Measurements from ENCODE around the gene COL25A1. TPM values are rescaled to one million over a fixed set of nuclear protein-coding genes. Genes with fewer than 3 reads are reported as not detected.

The COL25A1 gene
- total RNA-seq, 1 donor = 0.27 TPM

- no peak for TF ChIP-seq CTCF (IDR thresholded peaks at IDR 0.05; ENCODE audit: insufficient read depth, low read length)
- DNase-seq (ENCODE audit: low read depth) = no peak
- no peak overlapping the region for H3K4me3 ChIP-seq (ENCODE audit: low read depth, low read length)
Observed at GRCh38 chr4:108775921-108776320, 526.5 kb downstream of the COL25A1 start.

- no peak for TF ChIP-seq CTCF (IDR thresholded peaks at IDR 0.05; ENCODE audit: insufficient read depth, low read length)
- DNase-seq (ENCODE audit: low read depth) = no peak
- no peak overlapping the region for H3K4me3 ChIP-seq (ENCODE audit: low read depth, low read length)
Observed at GRCh38 chr4:108774809-108775530, 527.5 kb downstream of the COL25A1 start.

- no peak for TF ChIP-seq CTCF (IDR thresholded peaks at IDR 0.05; ENCODE audit: insufficient read depth, low read length)
- DNase-seq (ENCODE audit: low read depth) = no peak
- no peak overlapping the region for H3K4me3 ChIP-seq (ENCODE audit: low read depth, low read length)
Observed at GRCh38 chr4:108772402-108772801, 530.1 kb downstream of the COL25A1 start.

GRCh38 chr4:108766058-108766457 lies 536.4 kb downstream of the COL25A1 start:
- no peak for TF ChIP-seq CTCF (IDR thresholded peaks at IDR 0.05; ENCODE audit: insufficient read depth, low read length)
- no peak for DNase-seq (ENCODE audit: low read depth)
- H3K4me3 ChIP-seq (ENCODE audit: low read depth, low read length) = no peak overlapping the region

- no peak overlapping the region for H3K4me3 ChIP-seq (ENCODE audit: low read depth, low read length)
- TF ChIP-seq CTCF (IDR thresholded peaks at IDR 0.05; ENCODE audit: insufficient read depth, low read length) = no peak
- no peak for DNase-seq (ENCODE audit: low read depth)
Observed at GRCh38 chr4:108763986-108764385, 538.5 kb downstream of the COL25A1 start.

GRCh38 chr4:108763226-108763593 lies 539.2 kb downstream of the COL25A1 start:
- no peak for TF ChIP-seq CTCF (IDR thresholded peaks at IDR 0.05; ENCODE audit: insufficient read depth, low read length)
- H3K4me3 ChIP-seq (ENCODE audit: low read depth, low read length) = peak overlapping the region; percentile 62

More at GRCh38 chr4:108763226-108763593, 539.2 kb downstream of the COL25A1 start:
- DNase-seq (ENCODE audit: low read depth) = no peak
